RWPE2 (cell line): Measurements from ENCODE around the gene CUL3.
A peak's percentile ranks its signal among the peaks of the same experiment; 100 is the strongest.

Source experiments
- ATAC-seq: fragments of 200-7000 bp; cut with Tn5 transposase; 3 replicates; pipeline ENCODE4 v1.9.1; 2021; ENCODE audit warnings: low read depth
- DNase-seq: peaks from one replicate; pipeline ENCODE4 v3.0.0-alpha.2; 2020; ENCODE audit warnings: low spot score
- H3K27ac ChIP-seq: fragments of 450-650 bp; 2 replicates; pipeline ENCODE4 v1.5.1; 2017; ENCODE audit warnings: mild to moderate bottlenecking; ENCODE audit not compliant: poor library complexity, severe bottlenecking
- H3K27me3 ChIP-seq: fragments of 250-450 bp; sonication (Bioruptor Pico); 2 replicates; pipeline ENCODE4 v1.5.1; 2021; ENCODE audit warnings: mild to moderate bottlenecking, moderate library complexity; ENCODE audit not compliant: insufficient read depth, poor library complexity, severe bottlenecking
- H3K36me3 ChIP-seq: fragments of 250-450 bp; sonication (Bioruptor Pico); 2 replicates; pipeline ENCODE4 v1.5.1; 2020; ENCODE audit warnings: low read depth, mild to moderate bottlenecking, moderate library complexity
- H3K4me1 ChIP-seq: fragments of 250-450 bp; sonication (Bioruptor Pico); 2 replicates; pipeline ENCODE4 v1.5.1; 2021; ENCODE audit warnings: mild to moderate bottlenecking, moderate library complexity; ENCODE audit not compliant: insufficient read depth, poor library complexity, severe bottlenecking
- H3K4me3 ChIP-seq: fragments of 250-450 bp; sonication (Bioruptor Pico); 2 replicates; pipeline ENCODE4 v1.5.1; 2021; ENCODE audit warnings: mild to moderate bottlenecking, moderate library complexity; ENCODE audit not compliant: severe bottlenecking
- H3K9me3 ChIP-seq: fragments of 250-450 bp; sonication (Bioruptor Pico); 2 replicates; pipeline ENCODE4 v1.5.1; 2021; ENCODE audit warnings: mild to moderate bottlenecking, moderate library complexity; ENCODE audit not compliant: severe bottlenecking
- TF ChIP-seq, protein P1 (sequence below): fragments of 450-650 bp; IDR thresholded peaks from one replicate; pipeline ENCODE4 v1.5.1; 2017; ENCODE audit warnings: mild to moderate bottlenecking, moderate library complexity; ENCODE audit not compliant: poor library complexity, severe bottlenecking

Gene CUL3

DNA sequence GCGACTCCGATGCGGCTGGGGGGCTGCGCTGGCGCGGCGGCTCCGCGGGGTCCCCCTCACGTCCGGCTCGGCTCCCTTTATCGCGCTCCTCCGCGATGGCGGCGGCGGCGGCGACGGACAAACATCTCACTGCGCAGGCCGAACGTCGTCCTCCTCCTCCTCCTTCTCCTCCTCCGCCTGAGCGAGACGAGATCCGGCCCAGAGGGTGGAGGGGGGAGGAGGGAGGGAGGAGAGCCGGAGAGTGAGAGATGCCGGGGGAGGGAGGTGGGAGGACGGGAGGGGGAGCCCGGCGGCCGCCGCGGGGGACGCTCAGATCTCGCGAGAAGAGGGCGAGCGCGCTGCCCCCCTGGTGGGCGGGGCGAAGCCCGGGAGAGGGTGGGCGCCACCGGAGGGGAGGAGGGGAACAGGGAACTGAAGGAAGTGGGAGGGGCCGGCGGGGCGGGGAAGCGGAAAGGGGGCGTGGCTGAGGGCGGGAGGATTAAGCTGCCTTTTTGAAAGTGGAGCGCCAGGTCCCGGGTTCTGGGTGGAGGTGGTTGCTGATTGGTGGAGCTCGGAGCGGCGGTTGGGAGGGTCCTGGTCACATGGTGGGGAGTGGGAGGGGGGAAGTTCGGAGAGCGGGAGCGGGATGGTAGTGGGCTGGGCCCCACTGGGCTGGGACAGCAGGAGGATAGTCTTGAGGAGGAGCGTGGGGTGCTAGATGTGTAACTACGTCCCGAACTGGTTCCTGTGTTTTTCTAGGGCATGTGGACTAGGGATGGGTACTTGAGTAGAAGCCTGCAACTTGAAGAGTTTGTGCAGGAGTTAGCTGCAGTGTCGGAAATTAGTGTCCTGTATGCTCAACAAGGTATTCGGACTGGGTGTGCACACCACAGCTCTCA is at the start of gene CUL3:
TSS of gene CUL3 (minus strand) at position 153 of the 878 bp plus-strand sequence. CDS start 354 bp downstream, outside the sequence.
- Histone ChIP-seq H3K4me1 (peaks cover 13% of the 10 kb centered on the region), H3K36me3 (peaks cover 13% of the 10 kb centered on the region; the same call in 1 of the 2 replicates), H3K4me3 (peak within 1 kb of the TSS; percentile 82), H3K27ac (peak within 1 kb of the TSS; percentile 73), H3K27me3 (no peaks in the 10 kb centered on the region), H3K9me3 (no peaks in the 10 kb centered on the region)
- ATAC-seq (peak; percentile 92), DNase-seq (peak; percentile 97)
- TF ChIP-seq, protein P1, sequence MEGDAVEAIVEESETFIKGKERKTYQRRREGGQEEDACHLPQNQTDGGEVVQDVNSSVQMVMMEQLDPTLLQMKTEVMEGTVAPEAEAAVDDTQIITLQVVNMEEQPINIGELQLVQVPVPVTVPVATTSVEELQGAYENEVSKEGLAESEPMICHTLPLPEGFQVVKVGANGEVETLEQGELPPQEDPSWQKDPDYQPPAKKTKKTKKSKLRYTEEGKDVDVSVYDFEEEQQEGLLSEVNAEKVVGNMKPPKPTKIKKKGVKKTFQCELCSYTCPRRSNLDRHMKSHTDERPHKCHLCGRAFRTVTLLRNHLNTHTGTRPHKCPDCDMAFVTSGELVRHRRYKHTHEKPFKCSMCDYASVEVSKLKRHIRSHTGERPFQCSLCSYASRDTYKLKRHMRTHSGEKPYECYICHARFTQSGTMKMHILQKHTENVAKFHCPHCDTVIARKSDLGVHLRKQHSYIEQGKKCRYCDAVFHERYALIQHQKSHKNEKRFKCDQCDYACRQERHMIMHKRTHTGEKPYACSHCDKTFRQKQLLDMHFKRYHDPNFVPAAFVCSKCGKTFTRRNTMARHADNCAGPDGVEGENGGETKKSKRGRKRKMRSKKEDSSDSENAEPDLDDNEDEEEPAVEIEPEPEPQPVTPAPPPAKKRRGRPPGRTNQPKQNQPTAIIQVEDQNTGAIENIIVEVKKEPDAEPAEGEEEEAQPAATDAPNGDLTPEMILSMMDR, result no peak

DNA sequence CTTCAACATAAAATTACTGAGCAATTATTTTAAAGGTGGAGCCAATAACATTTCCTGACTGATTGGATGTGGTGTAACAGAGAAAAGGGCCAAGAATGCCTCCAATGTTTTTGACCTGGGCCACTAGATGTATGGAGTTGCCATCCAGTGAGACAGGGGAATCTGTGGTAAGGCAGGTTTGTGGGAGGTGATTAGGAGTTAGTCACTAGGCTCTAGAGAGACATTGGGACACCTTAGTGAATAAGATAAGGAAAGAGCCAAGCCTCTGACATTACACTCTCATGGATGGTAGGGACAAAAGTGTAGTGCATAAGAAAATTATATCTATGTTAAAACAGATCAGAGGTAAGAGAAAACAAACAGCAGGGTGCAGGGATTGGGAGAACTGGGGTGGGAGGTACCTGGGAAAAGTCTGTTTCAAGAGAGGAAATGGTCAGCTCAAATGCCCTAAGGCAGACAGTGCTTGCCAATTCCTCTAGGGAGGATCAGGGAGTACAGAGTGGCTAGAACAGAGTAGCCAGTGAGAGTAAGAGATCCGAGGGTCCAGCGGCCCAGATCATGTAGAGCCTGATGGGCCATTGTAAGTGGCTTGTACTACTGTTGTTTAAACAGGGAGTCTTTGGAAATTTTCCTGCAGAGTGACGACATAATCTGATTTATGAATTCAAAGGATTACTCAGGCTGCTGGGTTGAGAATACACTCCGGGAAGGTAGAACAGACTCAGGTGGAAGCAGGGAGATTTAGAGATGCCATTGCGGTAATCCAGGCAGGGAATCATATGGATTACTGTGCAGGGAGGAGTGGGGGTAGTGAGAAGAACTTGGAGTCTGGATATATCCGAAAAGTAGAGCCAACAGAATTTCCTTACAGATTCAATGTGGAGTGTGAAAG is 45.7 kb upstream of the CUL3 start:
- peak; percentile 78 for ATAC-seq
- DNase-seq, result no peak
- Histone ChIP-seq H3K27me3 (no peaks in the 10 kb centered on the region), H3K27ac (no peak overlapping the region), H3K9me3 (no peaks in the 10 kb centered on the region), H3K4me1 (no peaks in the 10 kb centered on the region), H3K4me3 (no peak overlapping the region), H3K36me3 (no peaks in the 10 kb centered on the region)
- TF ChIP-seq, protein P1, result no peak

DNA sequence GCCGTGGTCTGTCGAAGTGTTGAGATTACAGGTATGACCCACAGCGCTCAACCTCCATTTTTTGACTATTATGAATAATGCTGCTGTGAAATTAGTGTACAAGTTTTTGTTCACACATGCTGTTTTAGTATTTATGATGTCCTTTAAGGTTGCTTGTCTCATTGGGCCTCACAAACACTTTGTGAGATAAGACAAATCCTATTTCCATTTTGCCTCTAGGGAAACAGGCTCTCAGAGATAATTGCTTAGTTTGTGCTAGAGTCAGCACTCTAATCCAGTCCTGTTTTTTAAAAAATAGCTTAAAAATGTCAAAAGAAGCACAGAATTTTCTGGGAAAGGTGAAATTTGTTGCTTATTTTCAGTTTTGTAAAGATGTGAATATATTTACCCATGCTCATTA is 43.3 kb upstream of the CUL3 start:
- no peaks in the 10 kb centered on the region for H3K27me3 ChIP-seq
- TF ChIP-seq, protein P1, result no peak
- H3K9me3 ChIP-seq, result no peaks in the 10 kb centered on the region
- no peak overlapping the region for H3K27ac ChIP-seq
- ATAC-seq (no peak), DNase-seq (no peak)
- H3K4me3 ChIP-seq, result no peak overlapping the region
- no peaks in the 10 kb centered on the region for H3K36me3 ChIP-seq
- H3K4me1 ChIP-seq, result no peaks in the 10 kb centered on the region

DNA sequence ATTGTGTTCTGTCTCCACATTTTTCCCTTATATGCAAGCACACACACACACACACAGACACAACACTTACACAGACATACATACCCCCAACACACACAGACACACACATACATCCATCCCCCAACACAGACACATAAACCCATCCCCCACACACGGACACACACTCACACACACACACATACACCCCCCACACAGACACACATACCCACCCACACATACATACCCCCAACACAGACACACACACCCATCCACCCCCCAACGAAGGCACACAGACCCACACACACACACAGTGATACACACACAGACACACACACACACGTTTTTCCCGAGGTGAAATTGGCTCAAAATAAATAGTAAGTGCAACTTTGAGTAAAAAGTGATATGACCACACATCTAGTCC is 41.6 kb upstream of the CUL3 start:
- Histone ChIP-seq H3K9me3 (no peaks in the 10 kb centered on the region), H3K4me3 (no peak overlapping the region), H3K27me3 (no peaks in the 10 kb centered on the region), H3K4me1 (no peaks in the 10 kb centered on the region), H3K36me3 (no peaks in the 10 kb centered on the region), H3K27ac (no peak overlapping the region)
- TF ChIP-seq, protein P1, result no peak
- no peak for ATAC-seq
- DNase-seq, result no peak
